ENCODE results near the gene RNF222. TPM values are rescaled to one million over a fixed set of nuclear protein-coding genes. Genes with fewer than 3 reads are reported as not detected.
"Not testable (repeated sequence)": the region's sequence is repeated elsewhere in the genome, so short reads cannot be mapped to it uniquely, and the experiment has no call there.

Gene RNF222
- total and polyA plus RNA-seq, 9 donors: not detected

DNA sequence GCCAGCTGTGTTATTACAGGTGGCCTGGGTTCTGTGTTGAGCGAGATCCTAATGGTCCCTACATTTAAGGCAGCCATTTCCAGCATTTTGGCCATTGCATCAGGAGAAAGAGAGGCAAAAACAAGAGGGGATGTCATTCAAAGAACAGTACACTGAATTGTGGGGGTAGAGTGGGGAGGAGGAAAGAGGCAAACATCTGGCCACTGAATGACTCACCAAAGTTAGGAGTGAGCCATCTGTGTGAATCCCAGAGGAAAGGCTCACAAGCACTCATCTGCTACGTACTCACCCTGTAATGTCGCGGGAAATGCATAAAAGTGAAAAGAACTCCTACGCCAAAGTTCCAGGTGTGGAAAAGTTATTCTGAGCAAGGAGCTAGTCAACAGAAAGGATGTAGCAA lies 37.9 kb downstream of the RNF222 start:
- Histone ChIP-seq H3K27me3 (no peaks in the 10 kb centered on the region), H3K4me1 (ENCODE audit: insufficient read depth) (no peaks in the 10 kb centered on the region), H3K9me3 (no peaks in the 10 kb centered on the region), H3K36me3 (no peaks in the 10 kb centered on the region), H3K27ac (no peak overlapping the region), H3K4me3 (no peak overlapping the region)
- intact Hi-C loops (cut with DNase I): no loop called here
- DNase-seq: no peak
- TF ChIP-seq EP300 (IDR thresholded peaks at IDR 0.05) (no peak), POLR2A (IDR thresholded peaks at IDR 0.05) (no peak)
- TF ChIP-seq, protein P1, sequence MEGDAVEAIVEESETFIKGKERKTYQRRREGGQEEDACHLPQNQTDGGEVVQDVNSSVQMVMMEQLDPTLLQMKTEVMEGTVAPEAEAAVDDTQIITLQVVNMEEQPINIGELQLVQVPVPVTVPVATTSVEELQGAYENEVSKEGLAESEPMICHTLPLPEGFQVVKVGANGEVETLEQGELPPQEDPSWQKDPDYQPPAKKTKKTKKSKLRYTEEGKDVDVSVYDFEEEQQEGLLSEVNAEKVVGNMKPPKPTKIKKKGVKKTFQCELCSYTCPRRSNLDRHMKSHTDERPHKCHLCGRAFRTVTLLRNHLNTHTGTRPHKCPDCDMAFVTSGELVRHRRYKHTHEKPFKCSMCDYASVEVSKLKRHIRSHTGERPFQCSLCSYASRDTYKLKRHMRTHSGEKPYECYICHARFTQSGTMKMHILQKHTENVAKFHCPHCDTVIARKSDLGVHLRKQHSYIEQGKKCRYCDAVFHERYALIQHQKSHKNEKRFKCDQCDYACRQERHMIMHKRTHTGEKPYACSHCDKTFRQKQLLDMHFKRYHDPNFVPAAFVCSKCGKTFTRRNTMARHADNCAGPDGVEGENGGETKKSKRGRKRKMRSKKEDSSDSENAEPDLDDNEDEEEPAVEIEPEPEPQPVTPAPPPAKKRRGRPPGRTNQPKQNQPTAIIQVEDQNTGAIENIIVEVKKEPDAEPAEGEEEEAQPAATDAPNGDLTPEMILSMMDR (IDR thresholded peaks at IDR 0.05): no peak
- 45 to 49% (median 49%) methylated on average over 5 of the region's 5 CpGs for WGBS, 3 donors

DNA sequence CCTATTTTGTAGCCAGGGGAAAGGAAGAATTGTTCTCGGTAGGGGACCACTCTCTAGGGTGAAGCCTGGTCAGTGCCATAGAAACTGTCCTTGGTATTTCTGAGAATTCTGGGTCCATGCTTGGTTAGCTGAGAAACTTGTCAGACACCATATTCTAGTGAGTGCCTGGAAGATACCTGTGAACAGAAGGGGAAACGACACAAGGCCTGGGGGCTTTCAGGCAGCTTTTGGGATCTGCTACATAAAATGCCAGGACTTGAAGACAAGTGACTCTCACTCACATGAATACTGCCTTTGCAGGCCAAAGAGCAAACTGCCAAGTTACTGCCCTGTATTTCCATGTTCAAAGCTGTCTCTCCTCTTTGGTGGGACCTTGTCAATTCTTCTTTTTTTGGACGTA lies 39.7 kb downstream of the RNF222 start:
- H3K4me1 ChIP-seq (ENCODE audit: insufficient read depth): no peaks in the 10 kb centered on the region
- intact Hi-C loops (cut with DNase I): no loop called here
- no peaks in the 10 kb centered on the region for H3K9me3 ChIP-seq
- H3K36me3 ChIP-seq: no peaks in the 10 kb centered on the region
- 93 to 98% (median 93%) methylated on average over 3 of the region's 3 CpGs for WGBS, 3 donors
- DNase-seq: no peak
- no peak overlapping the region for H3K27ac ChIP-seq
- no peaks in the 10 kb centered on the region for H3K27me3 ChIP-seq
- H3K4me3 ChIP-seq: no peak overlapping the region
- no peak for TF ChIP-seq EP300 (IDR thresholded peaks at IDR 0.05)
- TF ChIP-seq, protein P1 (IDR thresholded peaks at IDR 0.05): no peak
- TF ChIP-seq POLR2A (IDR thresholded peaks at IDR 0.05): no peak

DNA sequence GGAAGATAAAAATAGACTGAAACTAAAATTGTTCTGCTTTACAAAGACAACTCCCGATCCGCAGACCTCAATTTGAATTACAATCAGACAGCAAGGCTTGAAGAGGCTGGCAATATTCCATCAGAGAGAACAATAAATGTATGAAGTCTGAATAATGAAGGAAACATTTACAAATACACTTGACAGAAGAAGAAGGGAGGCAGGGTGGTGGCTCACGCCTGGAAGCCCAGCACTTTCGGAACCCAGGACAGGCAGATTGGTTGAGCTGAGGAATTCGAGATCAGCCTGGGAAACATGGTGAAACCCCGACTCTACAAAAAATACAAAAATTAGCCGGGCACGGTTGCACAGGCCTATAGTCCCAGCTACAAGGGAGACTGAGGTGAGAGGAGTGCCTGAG lies 43.4 kb downstream of the RNF222 start:
- Histone ChIP-seq H3K27ac (no peak overlapping the region), H3K4me1 (ENCODE audit: insufficient read depth) (no peaks in the 10 kb centered on the region), H3K36me3 (no peaks in the 10 kb centered on the region), H3K9me3 (no peaks in the 10 kb centered on the region), H3K27me3 (no peaks in the 10 kb centered on the region), H3K4me3 (no peak overlapping the region)
- 72 to 75% (median 73%) methylated on average over 8 of the region's 8 CpGs for WGBS, 3 donors
- TF ChIP-seq EP300 (IDR thresholded peaks at IDR 0.05) (no peak), POLR2A (IDR thresholded peaks at IDR 0.05) (no peak)
- TF ChIP-seq, protein P1 (IDR thresholded peaks at IDR 0.05): no peak
- intact Hi-C loops (cut with DNase I): no loop called here
- no peak for DNase-seq

DNA sequence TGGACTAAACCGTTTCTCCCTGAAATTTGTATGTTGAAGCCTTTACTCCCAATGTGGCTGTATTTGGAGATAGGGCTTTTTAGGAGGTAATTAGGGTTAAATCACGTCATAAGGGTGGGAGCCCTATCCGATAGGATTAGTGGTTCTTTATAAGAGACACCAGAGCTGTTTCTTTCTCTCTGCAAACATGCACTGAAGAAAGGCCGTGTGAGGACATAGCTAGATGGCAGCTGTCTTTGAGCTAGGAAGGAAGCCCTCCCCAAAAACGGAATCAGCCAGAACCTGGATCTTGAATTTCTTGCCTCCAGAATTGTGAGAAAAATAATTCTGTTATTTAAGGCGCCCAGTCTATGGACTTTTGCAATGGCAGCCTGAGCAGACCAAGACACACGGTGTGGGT lies 43.9 kb downstream of the RNF222 start:
- Histone ChIP-seq H3K27ac (no peak overlapping the region), H3K9me3 (no peaks in the 10 kb centered on the region), H3K36me3 (no peaks in the 10 kb centered on the region), H3K27me3 (no peaks in the 10 kb centered on the region), H3K4me1 (ENCODE audit: insufficient read depth) (no peaks in the 10 kb centered on the region), H3K4me3 (no peak overlapping the region)
- DNase-seq: no peak
- TF ChIP-seq POLR2A (IDR thresholded peaks at IDR 0.05) (no peak), EP300 (IDR thresholded peaks at IDR 0.05) (no peak)
- TF ChIP-seq, protein P1 (IDR thresholded peaks at IDR 0.05): no peak
- intact Hi-C loops (cut with DNase I): no loop called here
- 75 to 83% (median 76%) methylated on average over 7 of the region's 7 CpGs for WGBS, 3 donors

DNA sequence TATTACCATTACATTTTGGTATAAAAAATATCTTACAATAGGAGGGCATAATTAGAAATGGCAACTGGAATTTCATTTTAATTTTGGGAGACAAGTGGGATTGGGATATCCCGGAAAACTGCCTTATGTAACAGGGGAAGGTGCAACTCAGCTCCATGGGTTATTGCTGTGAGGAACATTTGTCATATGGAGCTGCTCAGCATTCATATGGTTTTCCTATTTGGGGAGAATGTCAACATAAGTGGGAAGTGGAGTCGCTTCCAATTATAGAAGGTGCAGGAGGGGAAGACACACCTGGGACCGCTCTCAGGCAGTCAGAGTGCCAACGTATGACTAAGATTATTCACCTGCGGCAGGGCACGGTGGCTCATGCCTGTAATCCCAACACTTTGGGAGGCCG lies 47.3 kb downstream of the RNF222 start:
- WGBS, 3 donors: 76 to 84% (median 80%) methylated on average over 7 of the region's 7 CpGs
- intact Hi-C loops (cut with DNase I): no loop called here
- TF ChIP-seq POLR2A (IDR thresholded peaks at IDR 0.05) (no peak), EP300 (IDR thresholded peaks at IDR 0.05) (no peak)
- TF ChIP-seq, protein P1 (IDR thresholded peaks at IDR 0.05): no peak
- Histone ChIP-seq H3K27ac (no peak overlapping the region), H3K4me3 (no peak overlapping the region), H3K36me3 (no peaks in the 10 kb centered on the region), H3K9me3 (no peaks in the 10 kb centered on the region), H3K4me1 (ENCODE audit: insufficient read depth) (no peaks in the 10 kb centered on the region), H3K27me3 (no peaks in the 10 kb centered on the region)
- no peak for DNase-seq

DNA sequence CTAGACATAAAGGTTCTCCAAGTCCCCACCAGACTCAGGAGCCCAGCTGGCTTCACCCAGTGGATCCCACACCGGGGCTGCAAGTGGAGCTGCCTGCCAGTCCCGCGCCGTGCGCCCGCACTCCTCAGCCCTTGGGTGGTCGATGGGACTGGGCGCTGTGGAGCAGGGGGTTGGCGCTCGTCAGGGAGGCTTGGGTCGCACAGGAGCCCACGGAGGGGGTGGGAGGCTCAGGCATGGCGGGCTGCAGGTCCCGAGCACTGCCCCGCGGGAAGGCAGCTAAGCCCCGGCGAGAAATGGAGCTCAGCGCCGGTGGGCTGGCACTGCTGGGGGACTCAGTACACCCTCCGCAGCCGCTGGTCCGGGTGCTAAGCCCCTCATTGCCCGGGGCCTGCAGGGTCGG lies 50.6 kb downstream of the RNF222 start:
- H3K4me3 ChIP-seq; H3K36me3 ChIP-seq; H3K4me1 ChIP-seq (ENCODE audit: insufficient read depth); H3K27me3 ChIP-seq; intact Hi-C loops (cut with DNase I); DNase-seq; H3K9me3 ChIP-seq; H3K27ac ChIP-seq: not testable (repeated sequence)
- WGBS, 3 donors: 11 to 54% (median 29%) methylated on average over 15 to 25 of the region's 25 CpGs

All from ovary (tissue), 9 donors.